MCF 10A (cell line): Measurements from ENCODE around the gene FGR. TPM values are rescaled to one million over a fixed set of nuclear protein-coding genes. Genes with fewer than 3 reads are reported as not detected.

Experiments used
- BruUV-seq: library from RNA; stranded (reverse); fragments of 400-500 nt; replicated peaks from 2 replicates; lab custom pipeline; 2021; lab: Mats Ljungman, UMichigan
- CTCF ChIA-PET: fragments of 300-600 bp; sonication (Branson Sonifier 250); formaldehyde crosslinking; extraction: SDS; loops from one replicate; lab custom pipeline; 2021; ENCODE audit warnings: antibody characterized with exemption, inconsistent platforms; lab: Yijun Ruan, JAX
- POLR2A ChIA-PET: fragments of 300-600, 350-650 bp; sonication (Branson Sonifier 250); formaldehyde crosslinking; extraction: SDS; loops from one replicate; lab custom pipeline; 2020; ENCODE audit warnings: antibody characterized with exemption, inconsistent platforms; lab: Yijun Ruan, JAX
- DNase-seq: peaks from one replicate; pipeline ENCODE4 v3.0.0-alpha.2; 2018; ENCODE audit not compliant: unreplicated experiment
- H3K27ac Mint-ChIP-seq: one replicate; pipeline ENCODE4 v1.8.0; 2022; ENCODE audit warnings: mild to moderate bottlenecking, low read depth, mixed read lengths; ENCODE audit not compliant: unreplicated experiment
- H3K27me3 Mint-ChIP-seq: one replicate; pipeline ENCODE4 v1.8.0; 2022; ENCODE audit warnings: mixed read lengths; ENCODE audit not compliant: insufficient read depth, unreplicated experiment
- H3K36me3 Mint-ChIP-seq: one replicate; pipeline ENCODE4 v1.8.0; 2022; ENCODE audit warnings: mild to moderate bottlenecking, moderate library complexity, mixed read lengths; ENCODE audit not compliant: insufficient read depth, unreplicated experiment
- H3K4me1 Mint-ChIP-seq: one replicate; pipeline ENCODE4 v1.8.0; 2022; ENCODE audit warnings: mixed read lengths; ENCODE audit not compliant: insufficient read depth, unreplicated experiment
- H3K4me3 Mint-ChIP-seq: one replicate; pipeline ENCODE4 v1.8.0; 2022; ENCODE audit warnings: mild to moderate bottlenecking, moderate library complexity, mixed read lengths; ENCODE audit not compliant: unreplicated experiment
- H3K9me3 Mint-ChIP-seq: one replicate; pipeline ENCODE4 v1.8.0; 2022; ENCODE audit warnings: mixed read lengths; ENCODE audit not compliant: unreplicated experiment
- intact Hi-C: fragments of 100-400 bp; cut with micrococcal nuclease; formaldehyde crosslinking; loops from 2 replicates; pipeline ENCODE4 v1.14.1; 2022
- total RNA-seq: library from RNA; stranded (reverse); gene quantifications from 2 replicates; pipeline ENCODE4 v1.2.3, GENCODE V29; 2022
- TF ChIP-seq, protein P1 (sequence below): fragments of 200-600 bp; IDR thresholded peaks from one replicate; pipeline ENCODE4 v1.8.0; 2022; ENCODE audit warnings: antibody characterized with exemption, mild to moderate bottlenecking; ENCODE audit not compliant: unreplicated experiment

Gene FGR
- total RNA-seq, 1 experiment from 2014 or later: not detected

DNA sequence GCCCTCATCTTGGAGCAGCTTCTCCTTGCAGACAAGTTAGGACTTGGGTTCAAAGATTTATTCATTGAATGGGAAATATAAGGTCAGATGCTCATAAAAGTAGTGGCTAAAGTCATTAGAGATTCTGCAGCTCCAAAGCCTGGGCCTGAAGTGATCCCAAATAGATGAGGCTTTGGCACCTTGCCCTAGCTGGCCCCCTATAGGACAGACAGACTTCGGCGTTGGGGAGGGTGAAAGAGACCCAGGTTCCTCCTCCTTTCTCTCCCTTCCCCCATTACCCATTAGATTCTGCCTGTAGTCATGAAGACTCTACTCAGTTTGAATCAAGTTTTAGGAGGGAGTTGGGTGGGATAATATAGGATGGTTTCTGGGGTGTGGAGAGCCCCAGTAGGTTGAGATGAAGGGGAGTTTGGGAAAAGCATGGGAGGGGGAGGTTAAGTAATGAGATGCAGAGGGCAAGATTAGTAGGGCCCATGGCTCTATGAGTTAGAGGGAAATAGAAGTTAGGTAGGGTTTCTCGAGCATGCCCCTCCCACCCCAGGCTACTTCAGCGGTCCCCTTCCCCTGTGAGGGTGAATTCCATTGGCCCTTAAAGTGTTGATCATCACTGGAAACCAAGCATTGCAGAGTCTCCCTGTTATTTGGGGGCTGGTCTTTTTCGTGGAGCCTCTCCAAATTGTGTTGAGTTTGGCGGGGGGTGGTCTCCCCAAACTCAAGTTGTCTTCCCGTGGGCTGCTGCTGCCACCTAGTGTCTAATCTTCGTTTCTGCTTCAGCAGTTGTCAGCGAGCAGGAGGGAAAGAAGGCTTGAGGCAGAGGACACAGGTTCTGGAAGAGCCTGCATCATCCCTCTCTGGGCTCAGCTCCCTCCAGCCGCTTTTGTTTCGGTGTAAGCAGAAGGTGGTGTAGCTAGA lies 28.9 kb downstream of the FGR start:
- DNase-seq: peak; percentile 64
- Mint-ChIP-seq H3K36me3 (no peaks in the 10 kb centered on the region), H3K4me3 (peak overlapping the region; percentile 22), H3K4me1 (peaks cover 10% of the 10 kb centered on the region), H3K9me3 (no peaks in the 10 kb centered on the region), H3K27me3 (no peaks in the 10 kb centered on the region), H3K27ac (no peak overlapping the region)
- POLR2A ChIA-PET: interaction anchor here (0.6 to 1.5 kb wide), 7 partner anchors 49 to 448 kb away, joined by 3 to 6 read pairs (median 3); no protein-coding TSS in a partner anchor
- no TSS peak for BruUV-seq
- TF ChIP-seq, protein P1, sequence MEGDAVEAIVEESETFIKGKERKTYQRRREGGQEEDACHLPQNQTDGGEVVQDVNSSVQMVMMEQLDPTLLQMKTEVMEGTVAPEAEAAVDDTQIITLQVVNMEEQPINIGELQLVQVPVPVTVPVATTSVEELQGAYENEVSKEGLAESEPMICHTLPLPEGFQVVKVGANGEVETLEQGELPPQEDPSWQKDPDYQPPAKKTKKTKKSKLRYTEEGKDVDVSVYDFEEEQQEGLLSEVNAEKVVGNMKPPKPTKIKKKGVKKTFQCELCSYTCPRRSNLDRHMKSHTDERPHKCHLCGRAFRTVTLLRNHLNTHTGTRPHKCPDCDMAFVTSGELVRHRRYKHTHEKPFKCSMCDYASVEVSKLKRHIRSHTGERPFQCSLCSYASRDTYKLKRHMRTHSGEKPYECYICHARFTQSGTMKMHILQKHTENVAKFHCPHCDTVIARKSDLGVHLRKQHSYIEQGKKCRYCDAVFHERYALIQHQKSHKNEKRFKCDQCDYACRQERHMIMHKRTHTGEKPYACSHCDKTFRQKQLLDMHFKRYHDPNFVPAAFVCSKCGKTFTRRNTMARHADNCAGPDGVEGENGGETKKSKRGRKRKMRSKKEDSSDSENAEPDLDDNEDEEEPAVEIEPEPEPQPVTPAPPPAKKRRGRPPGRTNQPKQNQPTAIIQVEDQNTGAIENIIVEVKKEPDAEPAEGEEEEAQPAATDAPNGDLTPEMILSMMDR: peak; percentile 96
- CTCF ChIA-PET: interaction anchor here (0.6 to 8.0 kb wide), 65 partner anchors 10 to 645 kb away, joined by 3 to 160 read pairs (median 4); partner anchors contain the start of genes FAM76A, GPR3 and IFI6
- intact Hi-C loops: loop anchor here (1.0 to 5.0 kb wide), 5 partner anchors 49 to 309 kb away; partner anchors contain the start of gene GPR3

GRCh38 chr1:27605300-27605766 lies 29.7 kb downstream of the FGR start:
- TF ChIP-seq, protein P1: no peak
- ChIA-PET CTCF (interaction anchor here (0.6 to 5.4 kb wide), 22 partner anchors 11 to 645 kb away, joined by 3 to 62 read pairs (median 5); partner anchors contain the start of gene GPR3), POLR2A (interaction anchor here (0.6 to 2.1 kb wide), 6 partner anchors 48 to 447 kb away, joined by 3 to 15 read pairs (median 3); no protein-coding TSS in a partner anchor)
- Mint-ChIP-seq H3K4me3 (peak overlapping the region; percentile 22), H3K27ac (no peak overlapping the region), H3K9me3 (no peaks in the 10 kb centered on the region), H3K27me3 (no peaks in the 10 kb centered on the region), H3K36me3 (no peaks in the 10 kb centered on the region), H3K4me1 (peaks cover 16% of the 10 kb centered on the region)
- intact Hi-C loops: loop anchor here (5.0 kb wide), 1 partner anchor 308 kb away; no protein-coding TSS in a partner anchor
- BruUV-seq: no TSS peak
- no peak for DNase-seq

- DNase-seq: no peak
- Mint-ChIP-seq H3K27ac (no peak overlapping the region), H3K36me3 (no peaks in the 10 kb centered on the region), H3K4me3 (peak overlapping the region; percentile 90), H3K4me1 (peaks cover 22% of the 10 kb centered on the region), H3K9me3 (no peaks in the 10 kb centered on the region), H3K27me3 (no peaks in the 10 kb centered on the region)
- ChIA-PET POLR2A (interaction anchor here (0.7 to 2.1 kb wide), 12 partner anchors 14 to 239 kb away, joined by 3 to 15 read pairs (median 3); partner anchors contain the start of gene WASF2), CTCF (interaction anchor here (0.6 to 5.4 kb wide), 20 partner anchors 12 to 306 kb away, joined by 3 to 62 read pairs (median 3); no protein-coding TSS in a partner anchor)
- TF ChIP-seq, protein P1: no peak
- intact Hi-C loops: loop anchor here (5.0 kb wide), 1 partner anchor 307 kb away; no protein-coding TSS in a partner anchor
- BruUV-seq: no TSS peak
Measured at GRCh38 chr1:27604579-27605299, 30.2 kb downstream of the FGR start.
